ENCODE results near the gene CRYBG1. TPM values are rescaled to one million over a fixed set of nuclear protein-coding genes. Genes with fewer than 3 reads are reported as not detected.

CRYBG1 gene
- total RNA-seq, 4 donors from 2014 or later: 7.9 to 14.4 (median 11.1) TPM

DNA sequence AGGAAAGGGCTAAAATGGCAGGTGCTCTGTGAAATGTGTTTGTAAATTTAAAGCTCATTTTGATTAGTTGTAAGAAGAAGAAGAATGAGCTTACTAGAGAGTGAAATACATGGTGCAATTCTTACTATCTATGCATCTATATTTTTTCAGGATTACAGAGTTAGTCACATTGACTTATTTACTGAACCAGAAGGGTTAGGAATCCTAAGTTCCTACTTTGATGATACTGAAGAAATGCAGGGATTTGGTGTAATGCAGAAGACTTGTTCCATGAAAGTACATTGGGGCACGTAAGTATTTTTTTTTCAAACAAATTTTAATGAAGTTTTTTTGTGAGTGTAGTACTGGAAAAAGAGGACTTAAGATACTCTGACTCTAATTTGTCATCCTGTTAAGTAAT, 169.5 kb downstream of the CRYBG1 start:
- peaks cover 0 to 4% of the 10 kb centered on the region in 2 donors for H3K36me3 ChIP-seq
- H3K9me3 ChIP-seq: no peaks in the 10 kb centered on the region
- H3K4me1 ChIP-seq: peaks cover 6 to 11% of the 10 kb centered on the region in 2 donors
- WGBS, 2 donors: 97 to 99% methylated on average over 1 of the region's 1 CpG
- H3K4me3 ChIP-seq (replicated peaks in 1 of 3): no peak overlapping the region
- intact Hi-C loops (cut with DNase I): no loop called here
- TF ChIP-seq, protein P1, sequence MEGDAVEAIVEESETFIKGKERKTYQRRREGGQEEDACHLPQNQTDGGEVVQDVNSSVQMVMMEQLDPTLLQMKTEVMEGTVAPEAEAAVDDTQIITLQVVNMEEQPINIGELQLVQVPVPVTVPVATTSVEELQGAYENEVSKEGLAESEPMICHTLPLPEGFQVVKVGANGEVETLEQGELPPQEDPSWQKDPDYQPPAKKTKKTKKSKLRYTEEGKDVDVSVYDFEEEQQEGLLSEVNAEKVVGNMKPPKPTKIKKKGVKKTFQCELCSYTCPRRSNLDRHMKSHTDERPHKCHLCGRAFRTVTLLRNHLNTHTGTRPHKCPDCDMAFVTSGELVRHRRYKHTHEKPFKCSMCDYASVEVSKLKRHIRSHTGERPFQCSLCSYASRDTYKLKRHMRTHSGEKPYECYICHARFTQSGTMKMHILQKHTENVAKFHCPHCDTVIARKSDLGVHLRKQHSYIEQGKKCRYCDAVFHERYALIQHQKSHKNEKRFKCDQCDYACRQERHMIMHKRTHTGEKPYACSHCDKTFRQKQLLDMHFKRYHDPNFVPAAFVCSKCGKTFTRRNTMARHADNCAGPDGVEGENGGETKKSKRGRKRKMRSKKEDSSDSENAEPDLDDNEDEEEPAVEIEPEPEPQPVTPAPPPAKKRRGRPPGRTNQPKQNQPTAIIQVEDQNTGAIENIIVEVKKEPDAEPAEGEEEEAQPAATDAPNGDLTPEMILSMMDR (IDR thresholded peaks at IDR 0.05): no peak
- TF ChIP-seq POLR2A (IDR thresholded peaks at IDR 0.05): no peak
- H3K27ac ChIP-seq: no peak overlapping the region
- DNase-seq: no peak
- H3K27me3 ChIP-seq: no peaks in the 10 kb centered on the region

DNA sequence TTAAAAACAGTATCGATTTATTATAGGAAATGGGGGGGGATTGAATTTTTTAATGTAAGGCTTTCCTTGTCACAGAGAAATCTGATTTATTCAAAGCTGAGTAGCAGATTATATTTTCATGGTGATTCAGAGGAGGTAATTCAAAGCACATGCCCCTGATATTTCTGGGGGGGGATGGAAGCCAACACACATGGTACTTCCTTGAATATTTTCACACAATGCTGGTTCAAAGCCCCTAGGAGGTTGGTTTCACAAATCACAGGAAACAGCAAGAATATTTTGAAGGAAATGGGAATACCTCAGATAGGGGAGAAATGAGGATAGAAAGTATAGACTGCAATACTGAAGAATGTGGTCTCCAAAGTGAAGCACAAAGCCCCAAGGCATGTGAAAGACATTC, 170.0 kb downstream of the CRYBG1 start:
- WGBS, 2 donors: 94 to 96% methylated on average over 1 of the region's 1 CpG
- Histone ChIP-seq H3K4me3 (replicated peaks in 1 of 3) (no peak overlapping the region), H3K27ac (no peak overlapping the region), H3K36me3 (peaks cover 0 to 4% of the 10 kb centered on the region in 2 donors), H3K9me3 (no peaks in the 10 kb centered on the region), H3K4me1 (peaks cover 6 to 9% of the 10 kb centered on the region in 2 donors), H3K27me3 (no peaks in the 10 kb centered on the region)
- intact Hi-C loops (cut with DNase I): no loop called here
- TF ChIP-seq, protein P1 (IDR thresholded peaks at IDR 0.05): no peak
- TF ChIP-seq POLR2A (IDR thresholded peaks at IDR 0.05): no peak
- DNase-seq: no peak

DNA sequence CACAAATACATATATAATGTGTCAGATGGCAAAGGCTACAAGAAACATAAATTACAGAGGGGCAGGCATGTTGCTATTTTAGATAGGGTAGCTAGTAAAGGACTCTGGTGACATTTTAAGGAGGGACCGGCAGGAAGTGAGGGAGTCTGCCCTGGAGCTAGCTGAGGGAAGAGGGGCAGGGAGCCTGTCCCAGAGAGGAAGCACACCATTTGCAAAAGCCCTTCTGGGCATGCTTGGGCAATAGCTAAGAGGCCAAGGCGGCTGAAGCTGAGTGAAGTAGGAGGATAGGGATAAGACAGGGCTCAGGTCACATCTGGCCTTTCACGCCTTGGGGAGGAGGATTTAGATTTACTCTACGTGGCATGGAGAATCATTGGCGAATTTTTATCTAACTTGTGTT, 172.5 kb downstream of the CRYBG1 start:
- Histone ChIP-seq H3K36me3 (peaks cover 0 to 4% of the 10 kb centered on the region in 2 donors), H3K27me3 (no peaks in the 10 kb centered on the region), H3K27ac (no peak overlapping the region), H3K9me3 (no peaks in the 10 kb centered on the region), H3K4me3 (replicated peaks in 1 of 3) (no peak overlapping the region), H3K4me1 (no peaks in the 10 kb centered on the region)
- DNase-seq: no peak
- intact Hi-C loops (cut with DNase I): no loop called here
- TF ChIP-seq, protein P1 (IDR thresholded peaks at IDR 0.05): no peak
- TF ChIP-seq POLR2A (IDR thresholded peaks at IDR 0.05): no peak
- whole genome bisulfite sequencing, 2 donors: 43 to 73% methylated on average over 4 to 5 of the region's 5 CpGs

DNA sequence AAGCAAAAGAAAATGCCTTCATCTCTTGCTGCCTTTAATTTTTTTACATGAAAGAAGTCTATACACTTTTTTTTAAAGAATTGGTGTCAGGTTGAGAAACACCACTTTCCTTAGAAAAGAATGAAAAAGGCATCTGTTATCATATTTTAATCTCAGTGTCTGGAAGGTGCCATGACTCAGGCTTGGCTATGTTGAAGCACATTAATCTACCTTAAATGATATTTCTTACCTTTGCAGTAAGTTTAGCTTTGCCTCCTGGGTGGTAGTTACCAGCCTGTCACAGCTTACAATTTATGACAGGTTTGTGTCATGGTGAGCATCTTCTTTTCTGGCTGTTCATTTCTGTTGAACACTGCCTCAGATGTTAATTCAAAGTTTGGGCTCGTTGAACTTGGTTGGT, 173.5 kb downstream of the CRYBG1 start:
- H3K4me3 ChIP-seq (replicated peaks in 1 of 3): no peak overlapping the region
- TF ChIP-seq POLR2A (IDR thresholded peaks at IDR 0.05): no peak
- TF ChIP-seq, protein P1 (IDR thresholded peaks at IDR 0.05): no peak
- no peaks in the 10 kb centered on the region for H3K27me3 ChIP-seq
- no peak overlapping the region for H3K27ac ChIP-seq
- intact Hi-C loops (cut with DNase I): no loop called here
- no peaks in the 10 kb centered on the region for H3K9me3 ChIP-seq
- H3K4me1 ChIP-seq: no peaks in the 10 kb centered on the region
- WGBS, 2 donors: 0 to 35% methylated on average over 1 of the region's 1 CpG
- no peak for DNase-seq
- H3K36me3 ChIP-seq: peaks cover 0 to 4% of the 10 kb centered on the region in 2 donors

DNA sequence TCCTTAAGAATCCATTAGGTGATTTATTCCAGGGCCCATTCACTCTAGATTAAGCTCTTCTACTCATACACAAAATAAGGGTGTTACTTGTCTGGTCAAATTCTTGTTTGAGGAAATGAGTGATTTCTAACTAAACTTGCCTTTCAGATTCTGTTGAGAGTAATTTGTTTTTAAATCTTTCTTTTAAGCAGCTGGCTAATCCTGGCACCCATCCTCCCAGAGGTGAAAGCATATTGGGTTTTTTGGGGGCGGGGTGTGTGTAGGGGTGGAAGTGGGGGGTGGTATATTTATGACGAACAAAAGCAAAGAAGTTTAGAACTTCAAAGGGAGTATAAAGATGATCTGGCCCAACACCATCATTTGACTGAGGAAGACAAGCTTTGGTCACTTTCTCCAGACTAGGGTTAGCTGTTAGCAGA, 174.1 kb downstream of the CRYBG1 start:
- no peak for DNase-seq
- H3K36me3 ChIP-seq: peaks cover 0 to 4% of the 10 kb centered on the region in 2 donors
- TF ChIP-seq POLR2A (IDR thresholded peaks at IDR 0.05): no peak
- TF ChIP-seq, protein P1 (IDR thresholded peaks at IDR 0.05): no peak
- H3K27ac ChIP-seq: no peak overlapping the region
- WGBS, 2 donors: 47 to 63% methylated on average over 2 of the region's 2 CpGs
- no peaks in the 10 kb centered on the region for H3K27me3 ChIP-seq
- no peak overlapping the region for H3K4me3 ChIP-seq (replicated peaks in 1 of 3)
- intact Hi-C loops (cut with DNase I): no loop called here
- H3K9me3 ChIP-seq: no peaks in the 10 kb centered on the region
- H3K4me1 ChIP-seq: no peaks in the 10 kb centered on the region
